Measurements from ENCODE around the gene ZNF516.

DNA sequence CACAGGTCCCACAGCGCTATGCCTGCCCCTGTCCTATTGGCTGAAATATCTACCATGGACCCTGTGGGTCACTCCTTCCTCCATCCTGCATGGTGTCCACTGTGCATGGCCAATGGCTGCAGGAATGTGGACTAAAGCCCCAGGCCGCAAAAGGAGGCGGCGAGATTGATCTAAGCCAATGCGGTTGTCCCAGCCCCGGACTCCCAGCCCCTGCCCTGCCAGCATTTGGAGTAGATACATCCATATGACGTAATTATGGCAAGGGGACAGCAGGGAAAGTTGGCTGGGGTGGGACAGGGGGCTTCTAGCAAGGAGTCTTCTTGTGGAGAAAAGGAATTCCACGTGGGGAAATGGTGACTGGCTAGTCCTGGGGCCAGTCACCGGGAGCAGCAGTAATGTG lies 11.4 kb upstream of the ZNF516 start:
- TF ChIP-seq, protein P1, sequence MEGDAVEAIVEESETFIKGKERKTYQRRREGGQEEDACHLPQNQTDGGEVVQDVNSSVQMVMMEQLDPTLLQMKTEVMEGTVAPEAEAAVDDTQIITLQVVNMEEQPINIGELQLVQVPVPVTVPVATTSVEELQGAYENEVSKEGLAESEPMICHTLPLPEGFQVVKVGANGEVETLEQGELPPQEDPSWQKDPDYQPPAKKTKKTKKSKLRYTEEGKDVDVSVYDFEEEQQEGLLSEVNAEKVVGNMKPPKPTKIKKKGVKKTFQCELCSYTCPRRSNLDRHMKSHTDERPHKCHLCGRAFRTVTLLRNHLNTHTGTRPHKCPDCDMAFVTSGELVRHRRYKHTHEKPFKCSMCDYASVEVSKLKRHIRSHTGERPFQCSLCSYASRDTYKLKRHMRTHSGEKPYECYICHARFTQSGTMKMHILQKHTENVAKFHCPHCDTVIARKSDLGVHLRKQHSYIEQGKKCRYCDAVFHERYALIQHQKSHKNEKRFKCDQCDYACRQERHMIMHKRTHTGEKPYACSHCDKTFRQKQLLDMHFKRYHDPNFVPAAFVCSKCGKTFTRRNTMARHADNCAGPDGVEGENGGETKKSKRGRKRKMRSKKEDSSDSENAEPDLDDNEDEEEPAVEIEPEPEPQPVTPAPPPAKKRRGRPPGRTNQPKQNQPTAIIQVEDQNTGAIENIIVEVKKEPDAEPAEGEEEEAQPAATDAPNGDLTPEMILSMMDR (IDR thresholded peaks at IDR 0.05): no peak
- TF ChIP-seq EP300 (IDR thresholded peaks at IDR 0.05): no peak
- no peak for TF ChIP-seq POLR2AphosphoS5 (IDR thresholded peaks at IDR 0.05)
